DMS 273 (cell line): ENCODE data around the gene ARSG.
"Not testable (repeated sequence)": the region's sequence is repeated elsewhere in the genome, so short reads cannot be mapped to it uniquely, and the experiment has no call there.

Experiments
- DNase-seq: peaks from one replicate; lab custom pipeline; 2025; ENCODE audit not compliant: unreplicated experiment; lab: John Stamatoyannopoulos, UW

The ARSG gene

GRCh38 chr17:68394608-68395331 lies 103.5 kb downstream of the ARSG start:
- DNase-seq, result no peak

- DNase-seq, result no peak
Observed at GRCh38 chr17:68396226-68397107, 105.2 kb downstream of the ARSG start.

- no peak for DNase-seq
Observed at GRCh38 chr17:68397108-68397536, 105.8 kb downstream of the ARSG start.

- DNase-seq, result peak; percentile 81
Observed at GRCh38 chr17:68398691-68399637, 107.7 kb downstream of the ARSG start.

- no peak for DNase-seq
Observed at GRCh38 chr17:68399638-68400403, 108.5 kb downstream of the ARSG start.

GRCh38 chr17:68400404-68400735 lies 109.1 kb downstream of the ARSG start:
- no peak for DNase-seq

GRCh38 chr17:68401288-68401687 lies 110.0 kb downstream of the ARSG start:
- no peak for DNase-seq

GRCh38 chr17:68403122-68403521 lies 111.8 kb downstream of the ARSG start:
- no peak for DNase-seq

GRCh38 chr17:68403837-68404236 lies 112.5 kb downstream of the ARSG start:
- DNase-seq, result not testable (repeated sequence)

- not testable (repeated sequence) for DNase-seq
Observed at GRCh38 chr17:68407656-68408055, 116.4 kb downstream of the ARSG start.

- peak; percentile 40 for DNase-seq
Observed at GRCh38 chr17:68413597-68414560, 122.6 kb downstream of the ARSG start.

- DNase-seq, result not testable (repeated sequence)
Observed at GRCh38 chr17:68414901-68415300, 123.6 kb downstream of the ARSG start.

- no peak for DNase-seq
Observed at GRCh38 chr17:68417317-68417716, 126.0 kb downstream of the ARSG start.

- no peak for DNase-seq
Observed at GRCh38 chr17:68418876-68419275, 127.6 kb downstream of the ARSG start.

- DNase-seq, result no peak
Observed at GRCh38 chr17:68420065-68420464, 128.8 kb downstream of the ARSG start.

- no peak for DNase-seq
Observed at GRCh38 chr17:68421486-68421885, 130.2 kb downstream of the ARSG start.

GRCh38 chr17:68422821-68423220 lies 131.5 kb downstream of the ARSG start:
- no peak for DNase-seq

GRCh38 chr17:68423251-68423650 lies 132.0 kb downstream of the ARSG start:
- DNase-seq, result no peak

GRCh38 chr17:68424203-68424602 lies 132.9 kb downstream of the ARSG start:
- no peak for DNase-seq
